Measurements from ENCODE around the gene HNMT. TPM values are rescaled to one million over a fixed set of nuclear protein-coding genes. Genes with fewer than 3 reads are reported as not detected.

The HNMT gene
- total RNA-seq, 1 experiment from 2014 or later, result 14.1 TPM

DNA sequence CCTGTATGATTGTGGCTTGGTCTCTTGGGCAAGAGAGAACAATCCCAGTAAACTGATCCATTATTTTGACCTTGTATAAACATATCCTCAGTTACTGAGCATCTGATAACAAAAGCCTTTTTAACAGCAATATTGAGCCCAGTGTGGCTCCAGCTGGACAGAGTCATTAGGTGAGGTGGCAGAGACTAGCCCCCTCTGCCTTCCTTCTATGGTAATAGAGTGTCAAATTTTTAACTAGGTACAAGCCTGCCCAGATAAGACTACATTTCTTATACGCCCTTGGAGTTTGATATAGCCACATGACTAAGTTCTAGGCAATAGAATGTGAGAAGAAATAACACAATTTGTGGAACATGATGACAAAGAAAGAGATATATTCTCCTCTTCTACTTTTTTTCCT lies 56.2 kb downstream of the HNMT start:
- H3K27me3 ChIP-seq (ENCODE audit: control insufficient read depth, insufficient read depth, low read length), result no peaks in the 10 kb centered on the region
- no peak for DNase-seq
- H3K4me3 ChIP-seq (ENCODE audit: insufficient read depth, low read depth, low read length), result no peak overlapping the region
- H3K36me3 ChIP-seq (replicated peaks; ENCODE audit: control insufficient read depth, insufficient read depth, low read length), result no peaks in the 10 kb centered on the region

DNA sequence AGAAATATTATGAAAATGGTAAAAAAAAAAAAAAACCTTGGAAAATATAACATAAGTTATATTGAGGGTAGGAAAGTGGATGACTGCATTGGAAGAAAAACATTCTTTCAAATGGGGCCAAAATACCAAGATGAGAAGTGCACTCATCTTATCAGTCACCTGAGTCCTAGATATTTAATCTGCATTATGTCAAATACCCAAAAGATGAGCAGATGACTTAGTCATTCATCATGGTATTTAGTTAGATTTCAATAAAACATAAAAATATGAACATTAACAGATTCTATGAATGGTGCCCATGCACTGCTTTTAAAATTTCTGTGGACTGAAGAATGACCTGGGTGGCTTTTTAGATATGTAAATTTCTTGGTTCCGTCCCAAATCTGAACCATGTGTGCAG lies 56.9 kb downstream of the HNMT start:
- DNase-seq, result no peak
- Histone ChIP-seq H3K27me3 (ENCODE audit: control insufficient read depth, insufficient read depth, low read length) (no peaks in the 10 kb centered on the region), H3K36me3 (replicated peaks; ENCODE audit: control insufficient read depth, insufficient read depth, low read length) (no peaks in the 10 kb centered on the region), H3K4me3 (ENCODE audit: insufficient read depth, low read depth, low read length) (no peak overlapping the region)

DNA sequence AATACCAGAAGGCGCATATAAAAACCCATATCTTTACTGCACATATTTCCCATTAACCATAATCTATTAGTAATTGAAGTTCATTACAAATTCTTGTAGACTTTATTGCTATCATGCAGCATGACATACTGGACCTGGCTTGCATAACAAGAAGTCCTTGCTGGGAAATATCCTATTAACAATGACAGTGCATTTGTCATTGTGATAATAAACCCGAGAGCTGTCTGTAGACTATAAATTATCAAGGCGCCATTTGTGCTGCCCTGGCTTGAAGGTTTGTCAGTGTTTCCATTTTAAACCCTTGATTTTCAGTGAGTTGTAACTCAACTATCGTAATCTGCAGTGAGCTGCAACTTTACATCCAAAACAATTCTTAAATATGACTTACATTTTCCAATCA lies 59.0 kb downstream of the HNMT start:
- Histone ChIP-seq H3K27me3 (ENCODE audit: control insufficient read depth, insufficient read depth, low read length) (no peaks in the 10 kb centered on the region), H3K36me3 (replicated peaks; ENCODE audit: control insufficient read depth, insufficient read depth, low read length) (no peaks in the 10 kb centered on the region), H3K4me3 (ENCODE audit: insufficient read depth, low read depth, low read length) (no peak overlapping the region)
- DNase-seq, result no peak

DNA sequence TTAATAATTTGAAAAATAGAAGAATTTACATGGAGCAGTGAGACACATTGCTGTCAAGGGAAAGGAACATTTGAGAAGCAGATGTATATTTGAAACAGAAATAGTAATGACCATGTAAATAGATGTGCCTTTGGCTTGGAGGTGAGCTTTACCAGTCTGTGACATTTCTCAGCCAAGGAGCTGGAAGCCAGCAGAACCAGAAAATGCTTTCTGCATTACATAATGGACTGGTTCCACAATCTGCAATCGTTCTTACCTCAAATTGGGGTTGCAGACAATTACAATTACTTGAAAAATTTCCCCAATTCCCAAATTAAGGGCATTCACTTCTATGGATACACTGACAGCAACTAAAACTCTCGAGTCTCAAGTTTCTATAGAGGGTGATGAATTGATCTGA lies 59.7 kb downstream of the HNMT start:
- Histone ChIP-seq H3K4me3 (ENCODE audit: insufficient read depth, low read depth, low read length) (no peak overlapping the region), H3K36me3 (replicated peaks; ENCODE audit: control insufficient read depth, insufficient read depth, low read length) (no peaks in the 10 kb centered on the region), H3K27me3 (ENCODE audit: control insufficient read depth, insufficient read depth, low read length) (no peaks in the 10 kb centered on the region)
- no peak for DNase-seq

DNA sequence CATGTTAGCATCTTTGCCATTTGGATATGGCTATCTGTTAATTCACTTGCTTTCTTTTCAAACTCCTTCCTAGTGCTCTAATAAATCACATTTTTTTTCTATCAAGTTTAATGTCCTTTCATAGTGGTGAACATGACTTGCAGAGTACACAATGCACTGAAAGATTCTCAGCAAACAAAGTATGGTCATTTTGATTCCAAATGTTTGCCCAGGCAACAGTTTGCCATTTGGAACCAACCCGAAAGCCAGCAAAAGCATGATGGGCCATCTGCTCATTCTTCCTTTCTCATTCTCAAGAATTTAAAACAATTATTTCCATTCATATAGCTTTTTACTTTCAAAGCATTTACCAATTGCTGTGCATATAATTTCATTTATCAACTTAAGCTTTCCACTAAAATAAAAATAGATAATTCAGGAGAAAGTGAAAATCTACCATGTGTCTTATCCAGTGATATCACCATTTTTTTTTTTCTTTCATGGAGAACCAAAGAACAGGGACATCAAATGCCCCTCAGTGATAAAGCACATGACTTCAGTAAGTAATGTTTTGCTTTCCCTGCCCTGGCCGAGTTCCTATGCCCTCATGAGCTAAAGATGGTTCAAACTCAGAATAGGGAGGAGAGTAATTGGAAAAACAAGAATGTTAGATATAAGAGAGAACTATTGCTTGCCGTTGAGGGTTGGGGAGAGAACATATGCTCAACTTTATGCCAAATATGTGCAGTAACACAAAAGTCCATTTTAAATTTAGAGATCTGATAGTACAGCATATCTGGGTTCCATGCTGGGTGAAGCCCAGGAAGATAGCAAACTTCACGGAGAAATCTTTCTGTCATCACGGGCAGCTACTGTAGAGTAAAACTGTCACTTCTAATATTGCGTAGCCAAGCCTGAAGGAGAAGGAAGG lies 62.1 kb downstream of the HNMT start:
- DNase-seq, result no peak
- no peaks in the 10 kb centered on the region for H3K36me3 ChIP-seq (replicated peaks; ENCODE audit: control insufficient read depth, insufficient read depth, low read length)
- no peak overlapping the region for H3K4me3 ChIP-seq (ENCODE audit: insufficient read depth, low read depth, low read length)
- no peaks in the 10 kb centered on the region for H3K27me3 ChIP-seq (ENCODE audit: control insufficient read depth, insufficient read depth, low read length)

DNA sequence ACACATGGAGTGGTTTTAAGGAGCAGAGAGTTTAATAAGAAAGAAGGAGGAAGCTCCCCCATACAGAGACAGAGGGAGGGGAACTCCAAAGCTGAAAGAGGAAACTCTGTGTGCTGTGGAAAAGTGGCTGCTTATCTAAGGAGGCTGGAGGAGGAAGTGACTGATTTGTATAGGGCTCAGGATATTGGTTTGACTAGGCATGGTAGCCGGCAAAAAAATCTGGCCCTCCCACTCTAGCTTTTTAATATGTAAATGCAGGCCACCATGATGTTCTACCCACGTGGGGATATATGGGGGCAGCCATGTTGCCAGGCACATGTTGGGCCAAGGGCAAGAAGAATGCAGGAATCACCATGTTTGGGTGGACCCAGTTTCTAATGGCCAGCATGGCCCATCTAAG lies 64.3 kb downstream of the HNMT start:
- H3K27me3 ChIP-seq (ENCODE audit: control insufficient read depth, insufficient read depth, low read length), result no peaks in the 10 kb centered on the region
- H3K4me3 ChIP-seq (ENCODE audit: insufficient read depth, low read depth, low read length), result no peak overlapping the region
- no peak for DNase-seq
- no peaks in the 10 kb centered on the region for H3K36me3 ChIP-seq (replicated peaks; ENCODE audit: control insufficient read depth, insufficient read depth, low read length)

DNA sequence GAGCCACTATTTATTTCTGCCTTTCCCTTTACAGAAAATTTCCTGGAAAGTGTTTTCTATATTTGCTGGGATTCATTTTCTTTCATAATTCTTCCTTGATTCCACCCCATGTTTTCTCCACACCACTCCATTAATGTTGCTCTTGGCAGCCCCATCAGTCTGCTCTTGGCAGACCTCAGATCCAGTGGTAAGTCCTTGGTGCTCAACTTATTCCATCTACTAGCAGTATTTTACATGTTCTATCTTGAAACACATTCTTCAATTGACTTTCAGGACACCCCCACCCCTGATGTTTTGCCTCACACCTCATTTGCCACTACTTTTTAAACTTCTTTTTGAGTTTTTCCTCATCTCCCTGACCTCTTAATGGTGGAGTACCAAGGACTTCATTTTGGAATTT lies 65.0 kb downstream of the HNMT start:
- H3K4me3 ChIP-seq (ENCODE audit: insufficient read depth, low read depth, low read length), result no peak overlapping the region
- H3K27me3 ChIP-seq (ENCODE audit: control insufficient read depth, insufficient read depth, low read length), result no peaks in the 10 kb centered on the region
- H3K36me3 ChIP-seq (replicated peaks; ENCODE audit: control insufficient read depth, insufficient read depth, low read length), result no peaks in the 10 kb centered on the region
- DNase-seq, result no peak

DNA sequence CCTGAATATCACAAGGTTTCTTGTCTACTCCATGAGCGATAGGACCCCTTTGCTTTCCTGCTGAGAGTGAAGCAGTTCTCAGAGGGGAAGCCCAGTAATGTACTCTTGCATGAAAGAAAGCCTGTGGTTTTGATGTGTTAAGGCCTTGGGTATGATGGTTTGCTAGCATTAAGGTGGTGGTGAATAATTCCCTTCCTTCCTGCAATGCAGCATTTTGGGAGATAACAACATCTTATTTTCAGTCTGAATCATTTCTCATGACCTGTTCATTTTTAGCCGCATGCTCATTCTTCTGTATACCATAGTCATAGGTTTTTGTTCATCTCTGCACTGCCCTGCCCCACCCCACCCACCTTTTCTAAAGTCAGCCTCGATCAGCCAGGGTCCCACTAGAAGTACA lies 66.2 kb downstream of the HNMT start:
- no peaks in the 10 kb centered on the region for H3K27me3 ChIP-seq (ENCODE audit: control insufficient read depth, insufficient read depth, low read length)
- no peak overlapping the region for H3K4me3 ChIP-seq (ENCODE audit: insufficient read depth, low read depth, low read length)
- no peaks in the 10 kb centered on the region for H3K36me3 ChIP-seq (replicated peaks; ENCODE audit: control insufficient read depth, insufficient read depth, low read length)
- DNase-seq, result no peak

DNA sequence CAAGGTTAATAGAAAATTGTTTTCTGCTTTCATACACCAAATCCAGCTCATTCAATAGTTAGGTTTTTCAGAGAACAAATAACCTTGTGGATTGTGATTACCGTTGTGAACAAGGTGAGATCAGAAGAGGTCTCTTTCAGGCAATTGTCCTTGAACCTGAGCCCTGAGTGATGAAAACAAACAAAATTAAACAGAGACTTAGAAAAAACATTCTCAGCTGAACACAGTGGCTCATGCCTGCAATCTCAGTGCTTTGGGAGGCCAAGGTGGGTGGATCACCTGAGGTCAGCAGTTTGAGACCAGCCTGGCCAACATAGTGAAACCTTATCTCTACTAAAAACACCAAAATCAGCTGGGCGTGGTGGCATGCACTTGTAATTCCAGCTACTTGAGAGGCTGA lies 68.1 kb downstream of the HNMT start:
- H3K36me3 ChIP-seq (replicated peaks; ENCODE audit: control insufficient read depth, insufficient read depth, low read length), result no peaks in the 10 kb centered on the region
- H3K27me3 ChIP-seq (ENCODE audit: control insufficient read depth, insufficient read depth, low read length), result no peaks in the 10 kb centered on the region
- no peak for DNase-seq
- no peak overlapping the region for H3K4me3 ChIP-seq (ENCODE audit: insufficient read depth, low read depth, low read length)

DNA sequence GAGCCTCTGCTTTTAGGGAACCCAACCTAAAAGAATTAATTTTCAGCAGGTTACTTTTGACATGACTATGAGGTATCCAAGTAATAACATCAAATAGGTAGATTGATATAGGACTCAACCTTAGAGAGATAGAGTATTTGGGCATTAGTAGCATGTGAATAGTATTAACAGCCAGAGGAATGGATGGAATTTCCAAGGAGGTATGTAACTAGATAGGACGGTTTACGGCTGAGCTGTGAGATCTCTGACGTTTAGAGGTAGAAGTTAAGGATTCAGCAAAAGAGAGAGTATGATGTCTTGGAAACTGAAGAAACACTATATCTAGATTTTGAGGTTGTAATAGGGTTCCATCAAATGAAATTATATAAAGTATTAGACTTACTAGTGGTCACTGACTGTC lies 70.3 kb downstream of the HNMT start:
- DNase-seq, result peak; percentile 8
- no peak overlapping the region for H3K4me3 ChIP-seq (ENCODE audit: insufficient read depth, low read depth, low read length)
- no peaks in the 10 kb centered on the region for H3K36me3 ChIP-seq (replicated peaks; ENCODE audit: control insufficient read depth, insufficient read depth, low read length)
- H3K27me3 ChIP-seq (ENCODE audit: control insufficient read depth, insufficient read depth, low read length), result no peaks in the 10 kb centered on the region

DNA sequence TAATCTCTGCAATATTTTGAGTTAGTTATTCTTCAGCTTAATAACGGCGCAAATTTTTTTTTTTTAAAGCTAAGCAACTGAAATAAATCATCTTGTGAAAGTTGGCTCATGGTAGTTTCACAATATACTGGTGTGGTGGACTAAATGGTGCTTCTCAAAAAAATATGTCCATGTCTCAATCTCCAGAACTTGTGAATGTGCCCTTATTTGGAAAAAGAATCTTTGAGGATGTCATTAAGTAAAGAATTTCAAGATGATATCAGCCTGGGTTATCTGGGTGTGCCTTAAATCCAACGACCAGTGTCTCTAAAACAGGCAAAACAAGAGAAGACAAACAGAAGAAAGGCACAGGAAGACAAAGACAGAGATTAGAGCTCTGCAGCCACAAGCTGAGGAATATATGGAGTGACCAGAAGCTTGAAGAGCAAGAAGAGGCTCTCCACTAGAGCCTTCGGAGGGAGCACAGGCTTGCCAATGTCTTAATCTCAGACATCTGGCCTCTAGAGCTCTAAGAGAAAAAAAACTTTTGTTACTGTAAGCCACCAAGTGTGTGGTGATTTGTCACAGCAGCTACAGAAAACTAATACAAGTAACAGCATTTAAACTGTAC lies 71.4 kb downstream of the HNMT start:
- no peak overlapping the region for H3K4me3 ChIP-seq (ENCODE audit: insufficient read depth, low read depth, low read length)
- no peaks in the 10 kb centered on the region for H3K36me3 ChIP-seq (replicated peaks; ENCODE audit: control insufficient read depth, insufficient read depth, low read length)
- no peaks in the 10 kb centered on the region for H3K27me3 ChIP-seq (ENCODE audit: control insufficient read depth, insufficient read depth, low read length)
- no peak for DNase-seq

DNA sequence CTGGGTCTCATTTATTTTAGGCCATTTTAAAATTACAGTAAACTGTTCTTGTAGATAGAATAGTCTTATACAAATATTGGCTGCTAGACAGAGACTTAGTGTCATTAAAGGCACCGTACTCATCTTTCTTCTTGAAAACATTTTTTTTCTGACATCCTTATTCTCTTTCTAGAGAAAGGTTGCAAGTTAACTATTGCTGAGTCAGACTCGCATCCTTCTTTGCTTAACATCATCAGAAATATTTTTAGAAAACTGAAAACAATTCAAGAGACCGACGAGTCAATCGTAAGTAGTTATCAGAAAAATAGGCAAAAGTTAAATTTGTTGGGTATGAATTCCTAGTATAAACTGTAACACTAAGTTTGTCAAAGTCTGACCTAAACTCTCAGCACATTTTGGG lies 72.2 kb downstream of the HNMT start:
- Histone ChIP-seq H3K36me3 (replicated peaks; ENCODE audit: control insufficient read depth, insufficient read depth, low read length) (no peaks in the 10 kb centered on the region), H3K4me3 (ENCODE audit: insufficient read depth, low read depth, low read length) (no peak overlapping the region), H3K27me3 (ENCODE audit: control insufficient read depth, insufficient read depth, low read length) (no peaks in the 10 kb centered on the region)
- no peak for DNase-seq

DNA sequence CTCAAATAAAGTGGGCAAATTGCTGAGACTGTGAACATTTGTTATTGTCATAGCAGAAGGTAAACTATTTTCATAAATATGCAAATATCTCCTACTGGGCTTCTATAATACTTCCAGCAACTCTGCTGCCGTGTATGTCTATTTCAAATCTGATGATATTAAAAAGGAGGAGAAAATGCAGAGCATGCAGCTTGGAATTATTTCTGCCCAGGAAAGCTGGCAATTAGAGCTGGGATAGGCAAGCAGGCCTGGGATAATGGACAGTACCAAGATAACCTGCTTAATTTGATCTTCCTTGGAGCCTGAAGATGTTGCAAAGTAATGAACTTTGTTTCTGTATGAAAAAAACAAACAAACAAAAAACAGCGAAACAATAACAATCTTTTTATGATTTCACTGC lies 72.8 kb downstream of the HNMT start:
- Histone ChIP-seq H3K36me3 (replicated peaks; ENCODE audit: control insufficient read depth, insufficient read depth, low read length) (no peaks in the 10 kb centered on the region), H3K27me3 (ENCODE audit: control insufficient read depth, insufficient read depth, low read length) (no peaks in the 10 kb centered on the region), H3K4me3 (ENCODE audit: insufficient read depth, low read depth, low read length) (no peak overlapping the region)
- DNase-seq, result no peak

DNA sequence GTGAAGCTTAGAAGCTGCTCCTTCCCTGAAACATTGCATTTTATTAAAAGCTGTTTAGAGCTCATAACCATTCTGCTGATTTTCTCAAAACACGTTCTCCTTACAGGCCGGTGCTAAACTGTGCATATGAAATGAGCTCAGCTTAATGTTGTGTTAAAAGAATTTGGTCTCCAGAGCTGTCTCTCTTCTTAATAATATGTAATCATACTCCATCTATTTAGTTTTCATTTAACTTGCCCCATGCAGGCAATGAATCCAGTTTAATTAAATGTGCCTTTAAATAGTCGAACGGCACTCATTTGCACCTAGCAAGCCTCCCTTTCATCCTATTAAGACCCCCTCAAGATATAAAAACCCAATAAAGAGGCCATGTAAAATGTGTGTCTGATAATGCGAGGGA lies 76.3 kb downstream of the HNMT start:
- no peaks in the 10 kb centered on the region for H3K36me3 ChIP-seq (replicated peaks; ENCODE audit: control insufficient read depth, insufficient read depth, low read length)
- DNase-seq, result no peak
- no peak overlapping the region for H3K4me3 ChIP-seq (ENCODE audit: insufficient read depth, low read depth, low read length)
- no peaks in the 10 kb centered on the region for H3K27me3 ChIP-seq (ENCODE audit: control insufficient read depth, insufficient read depth, low read length)

DNA sequence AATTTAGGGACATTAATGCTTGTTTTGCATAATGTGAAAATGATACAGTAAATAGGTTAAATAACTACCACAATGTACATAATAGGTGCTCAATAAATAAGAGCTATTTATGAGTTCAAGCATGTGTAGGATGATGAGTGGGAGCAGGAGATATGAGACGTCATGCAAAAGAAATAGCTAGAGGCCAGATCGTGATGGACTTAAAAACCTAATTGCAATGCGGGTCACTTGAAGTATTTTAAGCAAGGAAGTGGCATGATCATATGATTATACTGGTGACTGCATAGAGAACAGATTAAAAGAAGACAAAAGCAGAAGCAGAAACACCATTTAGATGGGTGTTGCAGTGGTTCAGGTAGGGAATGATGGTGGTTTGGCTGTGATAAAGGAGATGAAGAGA lies 78.0 kb downstream of the HNMT start:
- no peak for DNase-seq
- Histone ChIP-seq H3K4me3 (ENCODE audit: insufficient read depth, low read depth, low read length) (no peak overlapping the region), H3K27me3 (ENCODE audit: control insufficient read depth, insufficient read depth, low read length) (no peaks in the 10 kb centered on the region), H3K36me3 (replicated peaks; ENCODE audit: control insufficient read depth, insufficient read depth, low read length) (no peaks in the 10 kb centered on the region)
